ENCODE results near the gene SIRPB2.
A peak's percentile ranks its signal among the peaks of the same experiment; 100 is the strongest.

Gene SIRPB2

GRCh38 chr20:1450926-1451491 lies 40.2 kb downstream of the SIRPB2 start:
- DNase-seq = no peak
- in situ Hi-C loops (cut with MboI; ENCODE audit: low pct_unique_long_range_greater_than_20kb, low sequenced_read_pairs) = no loop called here

GRCh38 chr20:1449370-1449769 lies 41.9 kb downstream of the SIRPB2 start:
- in situ Hi-C loops (cut with MboI; ENCODE audit: low pct_unique_long_range_greater_than_20kb, low sequenced_read_pairs) = no loop called here
- no peak for DNase-seq

- in situ Hi-C loops (cut with MboI; ENCODE audit: low pct_unique_long_range_greater_than_20kb, low sequenced_read_pairs) = no loop called here
- DNase-seq = no peak
Observed at GRCh38 chr20:1448081-1448620, 43.1 kb downstream of the SIRPB2 start.

GRCh38 chr20:1446536-1446935 lies 44.7 kb downstream of the SIRPB2 start:
- no peak for DNase-seq
- in situ Hi-C loops (cut with MboI; ENCODE audit: low pct_unique_long_range_greater_than_20kb, low sequenced_read_pairs) = no loop called here

GRCh38 chr20:1443085-1443484 lies 48.1 kb downstream of the SIRPB2 start:
- DNase-seq = no peak
- in situ Hi-C loops (cut with MboI; ENCODE audit: low pct_unique_long_range_greater_than_20kb, low sequenced_read_pairs) = no loop called here

GRCh38 chr20:1442304-1442703 lies 48.9 kb downstream of the SIRPB2 start:
- DNase-seq = no peak
- in situ Hi-C loops (cut with MboI; ENCODE audit: low pct_unique_long_range_greater_than_20kb, low sequenced_read_pairs) = no loop called here

GRCh38 chr20:1441133-1441532 lies 50.1 kb downstream of the SIRPB2 start:
- in situ Hi-C loops (cut with MboI; ENCODE audit: low pct_unique_long_range_greater_than_20kb, low sequenced_read_pairs) = no loop called here
- no peak for DNase-seq

GRCh38 chr20:1440024-1440423 lies 51.2 kb downstream of the SIRPB2 start:
- in situ Hi-C loops (cut with MboI; ENCODE audit: low pct_unique_long_range_greater_than_20kb, low sequenced_read_pairs) = no loop called here
- DNase-seq = peak; percentile 47

- in situ Hi-C loops (cut with MboI; ENCODE audit: low pct_unique_long_range_greater_than_20kb, low sequenced_read_pairs) = no loop called here
- DNase-seq = no peak
Observed at GRCh38 chr20:1438361-1438760, 52.9 kb downstream of the SIRPB2 start.

GRCh38 chr20:1437235-1437904 lies 53.9 kb downstream of the SIRPB2 start:
- in situ Hi-C loops (cut with MboI; ENCODE audit: low pct_unique_long_range_greater_than_20kb, low sequenced_read_pairs) = no loop called here
- DNase-seq = peak; percentile 75

- in situ Hi-C loops (cut with MboI; ENCODE audit: low pct_unique_long_range_greater_than_20kb, low sequenced_read_pairs) = no loop called here
- DNase-seq = no peak
Observed at GRCh38 chr20:1436263-1436662, 55.0 kb downstream of the SIRPB2 start.

- in situ Hi-C loops (cut with MboI; ENCODE audit: low pct_unique_long_range_greater_than_20kb, low sequenced_read_pairs) = no loop called here
- DNase-seq = no peak
Observed at GRCh38 chr20:1435337-1435699, 55.9 kb downstream of the SIRPB2 start.

GRCh38 chr20:1434571-1435336 lies 56.5 kb downstream of the SIRPB2 start:
- DNase-seq = peak; percentile 90
- in situ Hi-C loops (cut with MboI; ENCODE audit: low pct_unique_long_range_greater_than_20kb, low sequenced_read_pairs) = no loop called here

- in situ Hi-C loops (cut with MboI; ENCODE audit: low pct_unique_long_range_greater_than_20kb, low sequenced_read_pairs) = no loop called here
- DNase-seq = no peak
Observed at GRCh38 chr20:1431158-1431557, 60.1 kb downstream of the SIRPB2 start.

GRCh38 chr20:1430004-1430451 lies 61.2 kb downstream of the SIRPB2 start:
- DNase-seq = no peak
- in situ Hi-C loops (cut with MboI; ENCODE audit: low pct_unique_long_range_greater_than_20kb, low sequenced_read_pairs) = no loop called here

GRCh38 chr20:1429143-1429728 lies 62.0 kb downstream of the SIRPB2 start:
- DNase-seq = no peak
- in situ Hi-C loops (cut with MboI; ENCODE audit: low pct_unique_long_range_greater_than_20kb, low sequenced_read_pairs) = no loop called here

- in situ Hi-C loops (cut with MboI; ENCODE audit: low pct_unique_long_range_greater_than_20kb, low sequenced_read_pairs) = no loop called here
- DNase-seq = no peak
Observed at GRCh38 chr20:1427457-1428054, 63.7 kb downstream of the SIRPB2 start.

GRCh38 chr20:1426231-1426849 lies 64.9 kb downstream of the SIRPB2 start:
- in situ Hi-C loops (cut with MboI; ENCODE audit: low pct_unique_long_range_greater_than_20kb, low sequenced_read_pairs) = no loop called here

More at GRCh38 chr20:1426231-1426849, 64.9 kb downstream of the SIRPB2 start:
- DNase-seq = no peak
